Embryonic facial prominence (tissue), 1 donor: ENCODE data around the gene PLTP.
A peak's percentile ranks its signal among the peaks of the same experiment; 100 is the strongest.
"Not testable (repeated sequence)": the region's sequence is repeated elsewhere in the genome, so short reads cannot be mapped to it uniquely, and the experiment has no call there.

Experiments used
- DNase-seq: peaks from one replicate; pipeline ENCODE4 v3.0.0-alpha.2; 2016; ENCODE audit errors: extremely low spot score

The PLTP gene, protein sequence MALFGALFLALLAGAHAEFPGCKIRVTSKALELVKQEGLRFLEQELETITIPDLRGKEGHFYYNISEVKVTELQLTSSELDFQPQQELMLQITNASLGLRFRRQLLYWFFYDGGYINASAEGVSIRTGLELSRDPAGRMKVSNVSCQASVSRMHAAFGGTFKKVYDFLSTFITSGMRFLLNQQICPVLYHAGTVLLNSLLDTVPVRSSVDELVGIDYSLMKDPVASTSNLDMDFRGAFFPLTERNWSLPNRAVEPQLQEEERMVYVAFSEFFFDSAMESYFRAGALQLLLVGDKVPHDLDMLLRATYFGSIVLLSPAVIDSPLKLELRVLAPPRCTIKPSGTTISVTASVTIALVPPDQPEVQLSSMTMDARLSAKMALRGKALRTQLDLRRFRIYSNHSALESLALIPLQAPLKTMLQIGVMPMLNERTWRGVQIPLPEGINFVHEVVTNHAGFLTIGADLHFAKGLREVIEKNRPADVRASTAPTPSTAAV

DNA sequence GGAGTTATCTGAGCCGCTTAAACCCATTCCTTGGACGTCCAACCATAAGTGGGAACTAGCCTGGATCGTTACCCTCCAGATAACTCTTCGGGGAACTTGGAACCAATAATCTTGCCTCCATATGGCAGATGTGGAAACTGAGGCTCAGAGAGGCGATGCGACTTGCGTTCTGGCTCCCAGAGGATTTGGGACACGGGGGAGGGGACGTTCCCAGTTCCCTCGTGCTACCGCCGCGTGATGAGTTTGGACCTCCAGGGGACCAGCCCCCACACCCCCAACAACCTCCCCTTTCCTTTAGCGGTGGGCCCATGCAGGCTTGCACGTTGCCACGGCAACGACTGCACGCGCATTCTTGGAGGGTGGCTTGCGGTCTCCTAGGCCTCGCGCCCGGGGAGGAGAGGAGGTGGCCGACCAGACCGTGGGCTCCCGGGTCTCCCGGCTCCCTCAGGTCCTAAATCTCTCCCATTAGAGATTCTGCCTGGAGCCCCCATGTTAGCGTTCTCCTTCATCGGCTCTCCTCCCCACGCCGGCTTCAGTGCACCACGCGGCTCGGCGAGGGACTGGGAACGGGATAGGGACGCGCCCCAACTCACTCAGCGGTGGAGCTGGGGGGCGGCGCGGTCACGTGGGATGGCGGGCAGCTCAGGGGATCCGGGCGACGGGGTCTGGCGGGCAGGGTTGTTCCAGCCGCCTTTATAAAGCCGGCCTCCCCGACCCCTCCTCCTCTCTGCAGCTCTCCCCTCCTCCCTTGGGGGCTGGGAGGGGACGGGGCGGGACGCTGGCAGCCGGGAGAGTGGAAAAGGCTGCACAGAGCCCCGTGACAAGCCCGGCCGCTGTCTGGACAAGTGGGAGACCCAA is at the start of gene PLTP:
Gene PLTP (minus strand): TSS at position 670 of the 858 bp plus-strand sequence. CDS start 703 bp downstream, outside the sequence.
- DNase-seq, result peak; percentile 13

DNA sequence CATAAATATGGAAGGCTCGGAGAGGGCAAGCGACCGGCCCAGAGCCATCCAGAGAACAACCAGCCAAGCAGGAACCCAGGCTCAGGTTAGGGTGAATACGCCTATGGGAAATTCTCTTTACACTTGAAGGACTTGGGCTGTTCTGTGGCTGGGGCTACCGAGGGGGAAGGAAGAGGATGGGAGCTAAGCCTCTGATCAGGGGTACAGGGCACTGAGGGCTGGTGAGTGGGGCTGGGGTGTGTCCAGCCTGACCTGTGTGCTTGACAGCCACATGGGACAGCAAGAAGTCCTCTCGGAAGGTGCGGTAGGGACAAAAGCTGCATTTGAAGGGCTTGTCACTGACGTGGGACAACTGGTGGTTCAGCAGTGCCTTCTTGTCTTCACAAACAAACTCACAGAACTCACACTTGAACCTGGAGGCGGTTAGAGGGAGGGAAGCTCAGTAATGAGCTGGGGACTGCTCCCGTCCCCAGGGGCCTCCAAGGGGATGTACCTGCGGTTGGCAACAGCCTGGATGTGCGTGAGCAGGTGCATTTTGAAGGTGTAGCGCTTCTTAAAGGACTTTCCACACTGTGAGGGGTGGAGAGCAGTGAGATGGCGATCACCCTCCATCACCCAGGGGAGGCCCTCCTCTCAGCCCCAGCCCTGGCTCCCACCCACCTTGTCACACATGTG is 48.1 kb upstream of the PLTP start:
- DNase-seq, result no peak

DNA sequence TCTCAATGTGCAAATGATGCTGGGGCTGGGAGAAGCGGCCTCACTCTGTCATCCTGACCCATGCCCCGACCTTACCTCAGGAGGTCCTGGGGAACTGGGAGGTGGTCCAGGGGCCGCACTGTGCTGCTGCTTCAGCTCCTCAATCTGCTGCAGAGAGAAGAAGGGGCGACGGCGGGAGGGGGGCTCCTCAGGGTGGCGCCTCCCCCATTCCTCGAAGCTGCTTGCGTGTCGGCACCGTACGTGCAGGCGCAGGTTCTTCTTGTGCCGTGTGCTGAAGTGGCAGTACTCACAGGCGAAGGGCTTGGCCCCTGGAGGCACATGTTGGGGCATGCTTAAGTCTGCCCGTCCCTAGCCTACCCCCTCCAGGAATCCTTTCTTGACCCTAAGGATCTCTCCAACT is 47.2 kb upstream of the PLTP start:
- no peak for DNase-seq

DNA sequence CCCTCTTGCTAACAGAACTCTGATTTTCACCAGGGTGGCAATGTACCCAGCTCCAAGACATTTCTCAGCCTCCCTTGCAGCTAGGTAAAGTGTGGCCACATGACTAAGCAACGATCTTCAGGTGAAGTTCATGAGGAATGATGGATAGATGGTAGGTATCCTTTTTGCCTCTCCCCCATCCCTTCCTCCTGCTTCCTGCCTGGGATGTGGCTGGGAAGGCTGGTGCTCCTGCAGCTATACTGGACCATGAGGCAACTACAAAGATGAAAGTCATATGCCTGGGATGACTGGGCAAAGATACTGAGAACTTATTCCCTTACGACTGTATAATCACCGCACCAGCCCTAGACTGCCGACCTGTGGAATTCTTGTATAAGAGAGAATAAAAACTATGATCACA is 46.6 kb upstream of the PLTP start:
- DNase-seq, result no peak

DNA sequence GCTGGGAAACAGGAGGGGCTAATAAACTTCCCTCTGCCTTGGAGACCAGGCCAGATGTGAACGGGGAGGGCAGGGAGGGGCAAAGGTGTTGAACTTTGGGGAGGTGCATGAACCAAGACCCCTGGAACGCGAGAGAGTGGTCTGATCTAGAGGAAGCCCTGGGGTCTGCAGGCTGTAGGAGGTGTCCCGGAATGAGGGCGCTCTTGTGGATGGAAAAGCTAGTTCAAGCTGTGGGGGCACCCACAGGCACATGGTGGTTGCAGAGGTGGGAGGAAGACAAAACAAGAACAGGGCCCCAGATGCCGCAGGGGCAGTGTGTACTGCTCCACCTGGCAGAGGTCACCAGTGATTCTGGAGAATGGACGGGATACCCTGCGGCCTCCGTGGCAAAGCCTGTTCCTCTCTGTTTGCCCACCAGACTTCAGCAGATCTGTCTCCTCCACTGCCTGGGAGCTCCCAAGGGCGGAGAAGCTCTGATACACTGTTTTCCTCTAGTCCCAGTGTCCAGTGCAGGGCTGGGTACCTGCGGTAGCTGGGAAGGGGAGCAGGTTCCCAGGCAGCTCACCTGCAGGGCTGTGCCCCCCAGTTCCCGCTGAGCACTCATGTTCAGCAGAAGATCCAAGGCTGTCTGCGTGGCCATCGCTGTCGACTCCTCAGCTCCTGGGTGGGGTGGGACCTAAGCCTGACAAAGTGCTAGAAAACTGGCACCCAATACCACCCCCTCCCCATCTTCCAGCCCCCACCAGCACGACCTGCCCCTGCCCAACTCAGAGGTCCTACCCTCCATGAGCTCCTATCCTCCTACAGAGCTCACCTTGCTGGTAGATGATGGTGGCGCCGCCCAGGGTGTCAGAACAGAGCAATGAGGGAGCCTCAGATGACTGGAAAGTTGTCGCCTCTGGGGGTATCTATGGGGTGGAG is 45.3 kb upstream of the PLTP start:
- no peak for DNase-seq

DNA sequence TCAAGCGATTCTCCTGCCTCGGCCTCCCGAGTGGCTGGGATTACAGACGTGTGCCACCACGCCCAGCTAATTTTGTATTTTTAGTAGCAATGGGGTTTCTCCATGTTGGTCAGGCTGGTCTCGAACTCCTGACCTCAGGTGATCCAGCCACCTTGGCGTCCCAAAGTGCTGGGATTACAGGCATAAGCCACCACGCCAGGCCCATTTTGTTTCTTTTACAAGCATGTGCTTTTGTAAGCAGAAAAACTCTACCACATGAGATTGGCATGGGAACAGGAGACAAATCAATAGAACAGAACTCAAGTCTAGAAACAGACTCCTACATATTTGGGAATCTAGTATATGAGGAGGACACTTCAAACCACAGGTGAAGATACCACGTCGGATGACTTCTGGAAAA is 44.4 kb upstream of the PLTP start:
- DNase-seq, result not testable (repeated sequence)

DNA sequence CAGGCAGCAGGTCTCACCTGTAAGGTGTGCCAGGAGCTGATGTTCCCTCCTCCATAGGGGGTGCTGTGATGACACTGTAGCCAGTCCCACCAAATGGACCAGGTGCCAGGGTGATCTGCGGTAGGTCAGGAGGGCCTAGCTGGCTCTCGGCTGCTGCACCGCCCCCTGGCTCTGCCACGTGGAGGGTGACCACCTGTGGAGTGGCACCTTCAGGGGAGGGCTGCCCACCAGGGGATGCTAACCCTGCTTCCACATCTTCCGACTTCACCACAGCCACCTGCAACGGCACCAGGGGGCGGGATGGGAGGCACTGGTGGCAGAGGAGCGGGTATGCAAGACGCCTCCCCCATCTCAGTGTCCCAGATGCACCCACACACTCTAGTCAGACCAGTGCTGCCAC is 41.7 kb upstream of the PLTP start:
- DNase-seq, result no peak

DNA sequence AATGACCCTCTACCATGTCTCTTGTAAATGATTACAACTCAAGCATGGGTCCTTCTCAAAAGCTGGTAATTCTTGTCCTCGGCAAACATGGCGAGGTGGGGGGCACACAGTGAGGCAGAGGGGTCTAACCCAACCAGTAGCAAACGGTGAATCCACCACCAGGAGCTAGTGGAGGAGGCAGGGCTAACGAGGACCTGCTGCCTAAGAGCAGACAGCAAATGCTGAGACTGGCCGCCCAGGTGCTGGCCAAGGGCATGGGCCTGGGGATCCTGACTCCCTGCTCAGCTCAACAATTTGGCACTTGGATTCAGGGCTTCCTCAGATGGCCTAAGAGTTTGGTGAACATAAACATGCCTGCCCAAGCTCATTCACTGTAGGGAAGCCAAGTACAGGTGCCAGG is 40.9 kb upstream of the PLTP start:
- DNase-seq, result no peak

DNA sequence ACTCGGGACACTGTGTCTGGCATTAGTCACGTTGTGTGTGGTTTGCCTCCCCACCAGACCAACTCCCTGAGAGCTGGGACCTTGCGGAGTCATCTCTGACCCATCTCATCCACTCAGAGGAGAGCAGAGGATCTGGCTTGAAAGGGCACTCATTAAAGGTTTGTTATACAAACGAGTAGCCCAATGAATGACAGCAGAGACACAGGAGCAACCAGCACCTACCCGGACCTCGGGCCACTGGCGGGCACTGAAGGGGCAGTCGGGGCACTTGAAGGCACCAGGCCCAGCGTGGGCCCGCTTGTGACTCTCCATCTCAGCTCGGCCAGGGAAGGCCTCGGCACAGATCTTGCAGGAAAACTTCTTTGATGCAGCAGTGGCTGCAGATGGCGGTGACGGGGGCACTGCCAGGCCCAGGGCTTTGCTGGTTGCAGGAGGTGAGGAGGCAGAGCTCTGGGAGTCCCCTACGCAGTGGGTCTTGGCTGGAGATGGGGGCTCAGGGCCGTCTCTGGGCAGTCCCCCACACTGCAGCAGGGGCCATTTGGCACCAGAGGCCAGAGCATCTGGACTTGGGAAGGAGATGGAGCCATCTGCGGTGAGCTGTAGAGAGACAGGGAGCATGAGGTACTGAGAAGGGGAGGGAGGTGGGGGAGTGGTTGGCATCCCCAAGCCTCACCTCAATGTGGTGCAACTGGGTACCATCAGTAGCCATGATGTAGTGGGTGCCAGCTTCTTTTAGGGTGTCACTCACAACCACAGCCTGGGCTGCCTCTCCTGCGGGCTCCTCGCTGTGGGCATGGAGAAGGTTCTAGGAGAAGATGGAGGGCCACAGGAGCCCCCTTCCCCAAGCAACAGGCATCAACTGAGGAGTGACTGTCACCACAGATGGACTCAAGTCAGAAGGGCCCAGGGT is 40.2 kb upstream of the PLTP start:
- no peak for DNase-seq

DNA sequence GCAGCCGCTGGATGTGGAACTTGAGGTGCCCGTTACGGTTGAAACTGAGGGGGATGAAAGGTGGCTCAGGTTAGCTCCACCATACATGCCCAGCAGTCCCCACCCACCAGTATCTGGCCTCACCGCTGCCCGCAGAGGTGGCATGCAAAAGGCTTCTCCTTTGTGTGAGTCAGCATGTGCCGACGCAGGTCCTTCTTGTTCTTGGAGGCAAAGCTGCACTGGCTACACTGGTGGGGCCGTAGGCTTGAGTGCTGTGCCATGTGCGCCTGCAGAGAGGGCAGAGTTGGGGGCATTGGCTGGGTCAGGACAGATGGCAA is 38.3 kb upstream of the PLTP start:
- no peak for DNase-seq

DNA sequence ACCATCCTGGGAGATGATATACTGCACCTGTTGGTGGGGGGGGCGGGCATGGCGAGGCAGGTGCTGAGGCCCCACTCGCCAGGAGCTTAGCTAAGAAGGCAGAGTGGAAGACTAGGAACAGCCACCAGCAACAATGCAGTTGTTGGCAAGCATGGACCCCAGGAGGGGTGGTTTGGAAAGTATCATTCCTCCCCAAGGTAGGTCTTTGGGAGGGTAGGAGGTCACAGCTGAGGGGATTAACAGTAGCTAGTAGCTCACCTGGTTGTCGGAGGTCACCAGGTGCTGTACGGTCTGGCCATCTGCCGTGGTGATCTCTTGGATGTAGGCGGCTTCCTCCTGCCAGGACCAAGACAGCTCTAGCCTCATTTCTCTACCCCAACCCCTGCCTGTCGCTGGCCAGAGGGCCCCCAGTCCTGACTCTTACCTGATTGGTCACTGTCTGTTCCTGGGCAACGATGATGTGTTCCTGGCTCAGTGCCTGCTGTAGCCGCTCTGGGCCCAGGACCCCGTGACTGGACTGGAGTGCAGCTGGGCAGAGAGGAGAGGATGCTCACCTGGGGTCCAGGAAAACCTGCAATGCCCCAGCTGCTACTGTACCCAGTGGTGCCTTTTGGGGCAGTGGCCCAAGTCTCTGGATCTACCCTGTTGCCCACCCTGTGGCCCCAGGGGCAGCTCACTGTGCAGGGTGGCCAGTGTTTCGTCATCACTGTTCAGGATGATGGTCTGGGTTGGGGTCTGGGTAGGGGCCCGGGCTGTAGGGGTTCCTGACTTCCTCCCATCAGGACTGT is 37.8 kb upstream of the PLTP start:
- no peak for DNase-seq

DNA sequence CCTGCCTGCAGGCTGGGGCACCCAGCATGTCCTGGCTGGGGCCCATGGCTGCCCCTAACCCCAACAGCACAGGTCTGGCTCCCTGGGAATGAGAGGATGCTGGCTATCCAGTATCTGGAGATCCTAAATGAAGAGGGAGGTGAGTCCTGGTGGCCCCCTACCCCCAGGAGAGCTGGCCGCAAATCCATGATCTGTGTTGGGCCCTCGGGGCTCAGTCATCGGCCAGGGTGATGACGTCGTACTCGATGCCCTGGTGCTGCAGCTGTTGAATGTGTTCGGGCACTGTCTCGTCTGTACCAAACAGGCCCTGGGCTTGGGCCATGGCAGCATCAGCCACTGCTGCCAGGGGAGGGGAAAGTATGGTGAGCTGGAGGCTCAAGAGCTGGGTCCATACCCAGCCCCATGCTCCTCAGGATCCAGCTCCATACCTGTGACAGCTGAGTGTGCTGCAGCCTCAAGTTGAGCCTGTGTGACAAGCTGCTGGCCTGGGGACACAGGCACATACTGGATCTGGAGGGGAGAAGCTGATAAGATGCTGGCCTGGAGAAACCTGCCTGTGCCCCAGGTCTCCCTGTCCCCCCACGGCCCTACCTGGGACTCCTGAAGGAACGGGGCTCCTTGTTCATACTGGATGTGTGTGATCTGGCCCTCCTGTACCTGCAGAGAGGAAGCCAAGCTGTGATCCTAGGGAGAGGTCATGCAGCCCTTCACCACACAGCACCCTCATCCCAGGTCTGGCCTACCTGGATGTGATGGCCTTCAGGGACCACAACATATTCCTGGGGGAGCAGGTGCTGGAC is 37.0 kb upstream of the PLTP start:
- DNase-seq, result no peak

DNA sequence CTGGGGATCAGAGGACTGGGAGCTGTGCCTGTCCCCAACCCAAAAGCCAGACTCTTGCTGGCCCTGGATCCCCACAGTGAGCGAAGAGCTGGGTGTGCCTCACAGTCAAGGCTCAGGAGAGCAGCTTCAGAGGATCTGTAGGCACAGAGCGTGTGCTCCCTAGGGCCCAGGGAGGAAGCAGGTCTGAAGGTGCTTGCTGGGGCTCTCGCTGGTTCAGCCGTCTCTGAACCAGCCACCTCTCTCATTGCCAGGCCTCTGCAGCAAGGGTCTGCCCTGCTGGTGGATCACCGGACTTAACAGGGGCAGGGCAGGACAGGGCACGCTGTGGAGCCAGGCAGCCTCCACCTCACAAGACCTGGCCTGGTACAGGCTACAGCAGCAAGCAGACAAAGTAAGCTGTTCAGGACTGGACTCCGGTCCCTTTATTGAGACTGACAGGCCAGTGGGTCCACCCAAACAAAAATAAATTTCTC is 36.3 kb upstream of the PLTP start:
- no peak for DNase-seq

DNA sequence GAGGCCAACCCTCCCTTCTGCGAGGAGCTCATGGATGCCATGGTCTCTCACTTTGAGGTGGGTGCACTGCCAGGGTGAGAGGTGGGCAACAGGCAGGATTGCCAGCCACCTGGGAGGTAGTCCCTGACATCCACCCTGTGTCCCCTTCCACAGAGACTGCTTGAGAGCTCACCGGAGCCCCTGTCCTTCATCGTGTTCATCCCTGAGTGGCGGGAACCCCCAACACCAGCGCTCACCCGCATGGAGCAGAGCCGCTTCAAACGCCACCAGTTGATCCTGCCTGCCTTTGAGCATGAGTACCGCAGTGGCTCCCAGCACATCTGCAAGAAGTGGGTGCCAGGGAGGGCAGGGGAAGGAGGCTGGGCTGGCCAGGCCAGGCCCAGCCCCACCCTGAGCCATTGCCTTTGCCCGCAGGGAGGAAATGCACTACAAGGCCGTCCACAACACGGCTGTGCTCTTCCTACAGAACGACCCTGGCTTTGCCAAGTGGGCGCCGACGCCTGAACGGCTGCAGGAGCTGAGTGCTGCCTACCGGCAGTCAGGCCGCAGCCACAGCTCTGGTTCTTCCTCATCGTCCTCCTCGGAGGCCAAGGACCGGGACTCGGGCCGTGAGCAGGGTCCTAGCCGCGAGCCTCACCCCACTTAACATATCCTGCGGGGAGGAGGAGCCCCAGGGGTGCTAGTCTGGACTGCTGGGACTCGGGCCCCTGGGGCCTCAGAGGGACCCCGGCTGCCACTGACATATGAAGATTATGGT is 35.3 kb upstream of the PLTP start:
- DNase-seq, result no peak

DNA sequence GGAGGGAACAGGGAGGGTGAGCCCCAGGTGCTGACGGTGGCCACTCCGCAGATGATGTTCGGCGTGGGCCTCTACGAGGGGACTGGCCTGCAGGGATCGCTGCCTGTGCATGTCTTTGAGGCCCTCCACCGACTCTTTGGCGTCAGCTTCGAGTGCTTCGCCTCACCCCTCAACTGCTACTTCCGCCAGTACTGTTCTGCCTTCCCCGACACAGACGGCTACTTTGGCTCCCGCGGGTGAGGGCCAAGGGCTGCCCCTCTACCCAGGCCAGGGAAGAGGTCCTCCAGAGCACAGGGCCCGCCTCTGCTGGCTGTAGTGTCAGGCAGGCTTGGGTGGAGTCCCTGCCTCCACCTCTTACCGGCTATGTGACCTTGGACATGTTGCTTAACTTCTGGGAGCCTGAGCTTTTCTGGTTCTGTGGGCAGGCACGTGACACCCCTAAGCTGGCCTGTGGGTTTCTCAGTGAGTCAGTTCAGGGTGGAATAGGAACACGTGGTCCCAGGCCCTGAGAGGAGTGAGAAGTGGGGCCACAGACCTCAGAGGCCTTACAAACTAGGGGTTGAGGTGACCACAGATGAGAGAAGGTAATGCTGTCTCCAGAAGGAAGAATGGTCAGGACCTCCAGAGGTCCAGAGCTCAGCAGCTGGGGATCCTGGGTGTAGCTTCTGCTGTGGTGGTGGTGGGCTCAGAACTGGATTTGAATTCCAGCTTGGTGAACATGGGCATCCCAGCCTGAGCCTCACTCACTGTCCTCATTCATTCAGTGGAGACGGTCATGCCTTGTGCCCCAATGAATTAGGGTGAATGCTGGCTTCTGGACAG is 34.4 kb upstream of the PLTP start:
- DNase-seq, result no peak

DNA sequence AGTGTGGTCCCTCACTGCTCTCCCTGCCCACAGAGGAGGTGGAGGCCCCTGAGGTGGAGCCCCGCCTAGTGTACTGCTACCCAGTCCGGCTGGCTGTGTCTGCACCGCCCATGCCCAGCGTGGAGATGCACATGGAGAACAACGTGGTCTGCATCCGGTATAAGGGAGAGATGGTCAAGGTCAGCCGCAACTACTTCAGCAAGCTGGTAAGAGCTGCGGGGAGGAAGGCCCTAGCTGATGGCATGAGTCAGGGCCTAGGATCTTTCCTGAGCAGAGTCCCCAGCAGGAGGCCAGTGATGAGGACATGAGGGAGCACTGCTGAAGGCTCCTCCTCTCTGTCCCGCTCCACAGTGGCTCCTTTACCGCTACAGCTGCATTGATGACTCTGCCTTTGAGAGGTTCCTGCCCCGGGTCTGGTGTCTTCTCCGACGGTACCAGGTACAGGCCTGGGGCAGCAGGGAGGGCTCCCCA is 33.8 kb upstream of the PLTP start:
- DNase-seq, result no peak
